Erythroblast (primary cell): ENCODE results near the gene PARL.

ENCODE experiments used
- GATA1 ChIP-seq: IDR thresholded peaks from 2 replicates; pipeline ENCODE4 v1.6.1; 2011; ENCODE audit warnings: low read depth, mild to moderate bottlenecking, control low read depth, low read length, moderate library complexity
- POLR2A ChIP-seq: IDR thresholded peaks from 2 replicates; pipeline ENCODE4 v1.6.1; 2011; ENCODE audit warnings: mild to moderate bottlenecking, low read length

- TF ChIP-seq POLR2A (no peak), GATA1 (no peak)
Observed at GRCh38 chr3:183779896-183780465, 104.7 kb downstream of the PARL start.
